Nephron (organoid): ENCODE measurements around the gene ETV3.

ENCODE experiments used
- H3K27ac Mint-ChIP-seq, 3 experiments: 2 replicates each; pipeline ENCODE4 v1.8.0; 2020; ENCODE audit warnings: mixed read lengths in 3 of 3, mild to moderate bottlenecking in 2 of 3, moderate library complexity in 1 of 3
- H3K27me3 Mint-ChIP-seq: 2 replicates; pipeline ENCODE4 v1.8.0; 2021; ENCODE audit warnings: low read depth, mild to moderate bottlenecking, moderate library complexity, mixed read lengths
- H3K36me3 Mint-ChIP-seq: 2 replicates; pipeline ENCODE4 v1.8.0; 2020; ENCODE audit warnings: low read depth, mixed read lengths
- H3K4me1 Mint-ChIP-seq: 2 replicates; pipeline ENCODE4 v1.8.0; 2020; ENCODE audit warnings: mixed read lengths
- H3K4me3 Mint-ChIP-seq, 3 experiments: 2 replicates each; pipeline ENCODE4 v1.8.0; 2020; ENCODE audit warnings: mild to moderate bottlenecking in 3 of 3, mixed read lengths in 3 of 3, moderate library complexity in 2 of 3
- H3K9me3 Mint-ChIP-seq: 2 replicates; pipeline ENCODE4 v1.8.0; 2020; ENCODE audit warnings: mixed read lengths
- TF ChIP-seq, protein P1 (sequence below), 3 experiments: fragments of 200-600 bp; sonication (generic); IDR thresholded peaks; one replicate each; pipeline ENCODE4 v1.5.0; 2021; ENCODE audit warnings: antibody characterized with exemption in 3 of 3; ENCODE audit not compliant: unreplicated experiment in 3 of 3

The ETV3 gene

DNA sequence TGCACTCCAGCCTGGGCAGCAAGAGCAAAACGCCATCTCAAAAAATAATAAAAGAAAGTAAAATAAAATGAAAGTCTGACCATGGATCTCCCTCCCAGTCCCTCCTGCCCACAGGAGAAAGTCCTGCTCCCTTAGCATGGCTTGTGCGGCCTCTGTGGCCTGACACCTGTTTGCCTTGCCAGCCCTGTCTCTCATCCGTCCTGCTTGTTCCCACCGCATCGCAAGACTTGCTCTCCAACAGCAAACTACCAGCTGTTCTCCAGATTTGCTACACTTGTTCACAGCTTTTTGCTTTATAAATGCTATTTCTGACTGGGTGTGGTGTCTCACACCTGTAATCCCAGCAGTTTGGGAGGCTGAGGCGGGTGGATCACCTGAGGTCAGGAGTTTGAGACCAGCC lies 41.3 kb downstream of the ETV3 start:
- H3K4me3 Mint-ChIP-seq = no peak overlapping the region
- no peaks in the 10 kb centered on the region for H3K36me3 Mint-ChIP-seq
- no peak overlapping the region for H3K27ac Mint-ChIP-seq
- peaks cover 11% of the 10 kb centered on the region for H3K27me3 Mint-ChIP-seq
- TF ChIP-seq, protein P1, sequence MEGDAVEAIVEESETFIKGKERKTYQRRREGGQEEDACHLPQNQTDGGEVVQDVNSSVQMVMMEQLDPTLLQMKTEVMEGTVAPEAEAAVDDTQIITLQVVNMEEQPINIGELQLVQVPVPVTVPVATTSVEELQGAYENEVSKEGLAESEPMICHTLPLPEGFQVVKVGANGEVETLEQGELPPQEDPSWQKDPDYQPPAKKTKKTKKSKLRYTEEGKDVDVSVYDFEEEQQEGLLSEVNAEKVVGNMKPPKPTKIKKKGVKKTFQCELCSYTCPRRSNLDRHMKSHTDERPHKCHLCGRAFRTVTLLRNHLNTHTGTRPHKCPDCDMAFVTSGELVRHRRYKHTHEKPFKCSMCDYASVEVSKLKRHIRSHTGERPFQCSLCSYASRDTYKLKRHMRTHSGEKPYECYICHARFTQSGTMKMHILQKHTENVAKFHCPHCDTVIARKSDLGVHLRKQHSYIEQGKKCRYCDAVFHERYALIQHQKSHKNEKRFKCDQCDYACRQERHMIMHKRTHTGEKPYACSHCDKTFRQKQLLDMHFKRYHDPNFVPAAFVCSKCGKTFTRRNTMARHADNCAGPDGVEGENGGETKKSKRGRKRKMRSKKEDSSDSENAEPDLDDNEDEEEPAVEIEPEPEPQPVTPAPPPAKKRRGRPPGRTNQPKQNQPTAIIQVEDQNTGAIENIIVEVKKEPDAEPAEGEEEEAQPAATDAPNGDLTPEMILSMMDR (IDR thresholded peaks at IDR 0.05; ENCODE audit: unreplicated experiment in 3 of 3) = no peak
- peaks cover 29% of the 10 kb centered on the region for H3K4me1 Mint-ChIP-seq
- H3K9me3 Mint-ChIP-seq = no peaks in the 10 kb centered on the region

DNA sequence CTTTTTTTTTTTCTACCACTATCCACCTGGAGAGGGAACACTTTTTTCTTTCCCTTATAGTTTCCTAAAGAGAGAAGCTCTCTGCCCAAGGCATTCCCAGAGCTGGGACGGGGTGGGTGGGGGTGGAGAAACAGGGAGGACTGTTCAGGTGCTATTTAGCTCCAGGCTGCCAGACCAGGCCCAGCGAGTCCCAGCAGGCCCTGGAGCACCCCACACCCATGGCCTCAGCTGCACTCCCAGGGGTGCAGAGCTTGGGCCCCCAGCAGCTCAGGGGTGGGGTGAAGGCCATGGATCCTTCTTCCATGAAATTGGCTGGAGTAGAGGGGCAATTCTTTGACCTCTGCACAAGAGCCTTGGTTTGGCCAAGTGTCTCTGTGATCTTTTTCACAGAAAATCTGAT lies 42.6 kb downstream of the ETV3 start:
- no peak overlapping the region for H3K27ac Mint-ChIP-seq
- peaks cover 38% of the 10 kb centered on the region for H3K4me1 Mint-ChIP-seq
- H3K9me3 Mint-ChIP-seq = no peaks in the 10 kb centered on the region
- H3K27me3 Mint-ChIP-seq = peaks cover 6% of the 10 kb centered on the region
- H3K36me3 Mint-ChIP-seq = no peaks in the 10 kb centered on the region
- H3K4me3 Mint-ChIP-seq = no peak overlapping the region
- TF ChIP-seq, protein P1 (IDR thresholded peaks at IDR 0.05; ENCODE audit: unreplicated experiment in 3 of 3) = no peak

DNA sequence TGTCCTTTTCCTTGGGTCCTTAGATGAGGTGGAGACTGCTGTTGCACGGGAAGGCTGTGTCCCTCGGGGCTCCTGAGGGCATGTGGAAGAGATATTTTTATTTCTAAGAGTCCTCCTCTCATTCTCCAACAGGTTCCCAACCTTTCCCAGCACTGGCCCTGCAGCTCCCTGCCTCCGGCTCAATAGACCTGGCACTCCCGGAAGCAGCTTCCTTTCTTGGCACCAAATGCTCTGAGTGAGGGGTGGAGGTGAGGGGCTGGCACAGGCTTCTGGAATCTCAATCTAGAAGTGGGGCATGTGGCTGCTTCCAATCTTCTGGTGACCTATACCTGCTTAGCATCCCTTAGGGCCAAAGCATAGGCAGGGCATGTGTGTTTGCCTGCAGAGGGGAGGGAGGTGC lies 43.1 kb downstream of the ETV3 start:
- no peak overlapping the region for H3K27ac Mint-ChIP-seq
- H3K4me3 Mint-ChIP-seq = no peak overlapping the region
- H3K4me1 Mint-ChIP-seq = peaks cover 42% of the 10 kb centered on the region
- no peaks in the 10 kb centered on the region for H3K9me3 Mint-ChIP-seq
- TF ChIP-seq, protein P1 (IDR thresholded peaks at IDR 0.05; ENCODE audit: unreplicated experiment in 3 of 3) = no peak
- H3K36me3 Mint-ChIP-seq = no peaks in the 10 kb centered on the region
- H3K27me3 Mint-ChIP-seq = peaks cover 6% of the 10 kb centered on the region

DNA sequence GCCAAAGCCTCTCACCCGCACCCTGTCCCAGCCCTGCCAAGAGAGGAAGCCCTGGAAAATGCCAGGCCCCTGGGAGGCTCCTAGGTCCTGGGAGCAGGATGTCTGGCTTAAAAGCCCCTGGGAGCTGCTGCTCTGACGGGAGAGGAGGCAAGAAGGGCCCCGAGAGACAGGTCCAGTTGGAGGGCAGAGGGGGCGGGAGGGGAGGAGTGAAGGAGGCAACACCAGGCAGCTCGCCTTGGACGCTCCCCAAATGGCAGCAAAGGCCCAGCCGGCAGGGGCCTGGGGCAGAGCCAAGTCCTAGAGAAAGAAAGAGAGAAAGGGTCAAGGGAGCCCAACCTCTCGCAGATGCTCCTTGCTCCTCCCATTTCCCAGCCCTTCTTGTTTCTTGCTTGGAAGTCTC lies 45.4 kb downstream of the ETV3 start:
- Mint-ChIP-seq H3K4me3 (no peak overlapping the region), H3K9me3 (no peaks in the 10 kb centered on the region), H3K27ac (peak overlapping the region in 2 of 3 experiments; percentile 23 to 64), H3K36me3 (no peaks in the 10 kb centered on the region), H3K27me3 (peaks cover 3% of the 10 kb centered on the region), H3K4me1 (peaks cover 47% of the 10 kb centered on the region)
- TF ChIP-seq, protein P1 (IDR thresholded peaks at IDR 0.05; ENCODE audit: unreplicated experiment in 3 of 3) = no peak

DNA sequence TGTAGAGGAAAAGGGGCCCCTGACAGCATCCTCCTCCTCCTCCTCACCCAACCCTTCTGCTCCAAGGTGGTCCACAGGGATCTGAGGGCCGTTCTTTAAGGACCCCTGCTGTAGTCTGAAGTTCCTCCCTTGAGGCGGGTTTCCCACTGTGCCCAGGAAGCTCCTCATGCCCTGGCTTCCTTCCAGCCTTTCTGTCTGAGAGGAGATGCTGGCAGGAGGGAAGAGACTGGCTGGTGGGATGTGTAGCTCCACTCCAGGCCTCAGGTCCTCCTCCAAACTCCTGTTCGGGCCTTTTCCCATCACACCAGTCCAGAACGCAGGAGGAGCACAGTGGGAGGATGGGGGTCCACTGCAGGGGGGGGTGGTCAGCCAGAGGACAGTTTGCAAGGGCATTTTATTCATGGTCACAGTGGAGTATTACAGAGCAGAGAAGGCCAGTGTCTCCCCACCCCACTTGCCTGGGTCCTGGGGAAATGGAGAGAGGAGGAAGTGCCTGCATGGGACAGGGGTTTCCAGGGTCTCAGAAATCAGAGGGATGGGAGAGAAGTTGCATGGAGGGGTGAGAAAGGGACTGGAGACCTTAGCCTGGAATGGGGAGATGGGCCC lies 46.4 kb downstream of the ETV3 start:
- Mint-ChIP-seq H3K4me1 (peaks cover 44% of the 10 kb centered on the region), H3K4me3 (no peak overlapping the region), H3K9me3 (no peaks in the 10 kb centered on the region), H3K36me3 (no peaks in the 10 kb centered on the region), H3K27me3 (peaks cover 3% of the 10 kb centered on the region), H3K27ac (peak overlapping the region in 1 of 3 experiments; percentile 99)
- TF ChIP-seq, protein P1 (IDR thresholded peaks at IDR 0.05; ENCODE audit: unreplicated experiment in 3 of 3) = no peak

DNA sequence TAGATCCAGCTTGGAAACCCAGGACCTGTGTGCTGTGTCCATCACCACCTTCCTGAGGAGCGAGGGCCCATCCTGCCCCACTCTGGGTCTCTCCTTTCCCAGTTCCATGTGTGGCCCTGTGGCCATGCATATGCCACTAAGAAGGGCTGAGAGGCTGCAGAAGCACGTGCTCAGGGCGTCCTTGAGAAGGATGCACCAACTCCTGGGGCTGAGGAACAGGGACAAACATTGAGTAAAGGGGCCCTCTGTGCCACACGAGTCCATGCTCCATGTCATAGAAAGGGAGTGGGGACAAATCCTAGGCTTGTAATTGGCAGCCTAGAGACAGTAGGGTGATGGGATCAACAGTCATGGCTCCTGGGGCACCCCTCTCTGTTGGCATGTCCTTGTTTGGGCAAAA lies 47.0 kb downstream of the ETV3 start:
- Mint-ChIP-seq H3K27me3 (peaks cover 3% of the 10 kb centered on the region), H3K27ac (peak overlapping the region in 1 of 3 experiments; percentile 99), H3K4me3 (no peak overlapping the region), H3K4me1 (peaks cover 38% of the 10 kb centered on the region), H3K9me3 (no peaks in the 10 kb centered on the region), H3K36me3 (no peaks in the 10 kb centered on the region)
- TF ChIP-seq, protein P1 (IDR thresholded peaks at IDR 0.05; ENCODE audit: unreplicated experiment in 3 of 3) = no peak
